ENCODE measurements around the gene NCKAP5L. TPM values are rescaled to one million over a fixed set of nuclear protein-coding genes. Genes with fewer than 3 reads are reported as not detected.

The NCKAP5L gene
- total RNA-seq, 1 donor from 2014 or later = 23.2 TPM

DNA sequence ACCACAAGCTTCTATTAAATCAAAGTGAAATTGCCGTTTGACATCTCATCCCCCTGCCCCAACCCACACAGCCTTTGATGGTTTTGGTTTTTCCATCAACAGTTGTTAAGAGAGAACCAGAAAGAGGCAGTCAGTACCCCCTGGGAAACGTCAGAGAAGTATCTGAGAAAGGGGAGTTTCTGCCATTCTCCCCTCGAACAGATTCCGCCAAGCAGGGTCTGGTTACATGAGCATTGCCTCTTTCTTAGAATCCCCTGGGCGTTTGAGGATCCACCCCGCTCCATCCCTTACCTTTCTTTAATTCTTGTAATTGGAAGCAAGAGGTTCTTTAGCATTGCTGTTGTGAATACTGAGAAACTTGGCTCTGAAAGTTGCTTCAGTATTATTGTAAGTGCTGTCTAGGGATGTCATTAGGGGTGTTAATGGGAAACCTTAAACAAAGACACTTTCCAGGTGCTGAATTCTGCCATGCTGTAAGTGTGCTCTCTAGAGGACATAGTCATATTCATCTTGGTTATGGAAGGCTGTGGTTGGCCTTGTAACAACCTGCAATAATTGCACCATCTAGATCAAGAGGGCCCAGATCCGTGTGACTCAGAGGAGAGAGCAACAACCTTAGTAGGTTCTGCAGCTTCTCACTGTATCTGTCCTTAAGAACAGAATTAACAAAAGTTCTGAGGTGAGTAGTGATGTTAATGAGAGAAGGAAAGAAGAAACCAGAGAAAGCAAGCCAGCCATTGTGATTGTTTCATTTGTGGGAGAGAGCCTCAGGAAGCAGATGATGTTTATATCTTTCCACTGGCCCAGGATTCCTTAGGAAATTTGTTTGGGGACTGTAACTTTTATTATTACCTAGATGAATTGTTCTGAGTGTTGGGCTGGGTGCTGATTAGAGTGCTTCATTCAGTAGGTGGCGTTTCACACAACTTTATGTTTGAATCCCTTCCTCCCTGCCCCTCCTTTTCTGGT, 77.9 kb downstream of the NCKAP5L start:
- no peak for DNase-seq
- H3K27me3 ChIP-seq = no peaks in the 10 kb centered on the region
- ATAC-seq = peak; percentile 86
- no peaks in the 10 kb centered on the region for H3K9me3 ChIP-seq
- peaks cover 36% of the 10 kb centered on the region for H3K36me3 ChIP-seq
- peaks cover 64% of the 10 kb centered on the region for H3K4me1 ChIP-seq
- intact Hi-C loops (cut with DNase I) = no loop called here
- no peak overlapping the region for H3K27ac ChIP-seq
- no peak overlapping the region for H3K4me3 ChIP-seq
- TF ChIP-seq, protein P1, sequence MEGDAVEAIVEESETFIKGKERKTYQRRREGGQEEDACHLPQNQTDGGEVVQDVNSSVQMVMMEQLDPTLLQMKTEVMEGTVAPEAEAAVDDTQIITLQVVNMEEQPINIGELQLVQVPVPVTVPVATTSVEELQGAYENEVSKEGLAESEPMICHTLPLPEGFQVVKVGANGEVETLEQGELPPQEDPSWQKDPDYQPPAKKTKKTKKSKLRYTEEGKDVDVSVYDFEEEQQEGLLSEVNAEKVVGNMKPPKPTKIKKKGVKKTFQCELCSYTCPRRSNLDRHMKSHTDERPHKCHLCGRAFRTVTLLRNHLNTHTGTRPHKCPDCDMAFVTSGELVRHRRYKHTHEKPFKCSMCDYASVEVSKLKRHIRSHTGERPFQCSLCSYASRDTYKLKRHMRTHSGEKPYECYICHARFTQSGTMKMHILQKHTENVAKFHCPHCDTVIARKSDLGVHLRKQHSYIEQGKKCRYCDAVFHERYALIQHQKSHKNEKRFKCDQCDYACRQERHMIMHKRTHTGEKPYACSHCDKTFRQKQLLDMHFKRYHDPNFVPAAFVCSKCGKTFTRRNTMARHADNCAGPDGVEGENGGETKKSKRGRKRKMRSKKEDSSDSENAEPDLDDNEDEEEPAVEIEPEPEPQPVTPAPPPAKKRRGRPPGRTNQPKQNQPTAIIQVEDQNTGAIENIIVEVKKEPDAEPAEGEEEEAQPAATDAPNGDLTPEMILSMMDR (IDR thresholded peaks at IDR 0.05) = no peak

DNA sequence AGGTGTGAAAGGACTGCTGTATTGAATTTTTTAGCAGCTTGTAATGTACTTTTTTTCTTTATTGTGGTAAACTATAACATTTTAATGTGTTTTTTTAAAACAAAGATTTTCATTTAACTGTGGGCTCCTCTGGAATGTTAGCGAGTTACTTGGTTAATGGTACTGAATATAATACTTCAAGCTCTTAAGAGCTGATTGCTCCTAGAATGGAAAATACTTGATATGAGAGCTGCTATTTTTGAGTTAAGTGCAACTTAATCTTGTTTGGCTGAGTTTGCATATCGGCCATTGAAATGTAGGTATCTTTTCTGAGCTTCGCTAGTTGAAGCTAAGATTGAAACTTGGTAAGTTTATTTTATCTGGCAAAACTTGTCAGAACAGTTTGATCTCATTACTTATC, 79.4 kb downstream of the NCKAP5L start:
- Histone ChIP-seq H3K4me3 (no peak overlapping the region), H3K27me3 (no peaks in the 10 kb centered on the region), H3K27ac (no peak overlapping the region), H3K36me3 (peaks cover 21% of the 10 kb centered on the region), H3K4me1 (peaks cover 70% of the 10 kb centered on the region), H3K9me3 (no peaks in the 10 kb centered on the region)
- peak; percentile 31 for ATAC-seq
- TF ChIP-seq, protein P1 (IDR thresholded peaks at IDR 0.05) = no peak
- no peak for DNase-seq
- intact Hi-C loops (cut with DNase I) = no loop called here

DNA sequence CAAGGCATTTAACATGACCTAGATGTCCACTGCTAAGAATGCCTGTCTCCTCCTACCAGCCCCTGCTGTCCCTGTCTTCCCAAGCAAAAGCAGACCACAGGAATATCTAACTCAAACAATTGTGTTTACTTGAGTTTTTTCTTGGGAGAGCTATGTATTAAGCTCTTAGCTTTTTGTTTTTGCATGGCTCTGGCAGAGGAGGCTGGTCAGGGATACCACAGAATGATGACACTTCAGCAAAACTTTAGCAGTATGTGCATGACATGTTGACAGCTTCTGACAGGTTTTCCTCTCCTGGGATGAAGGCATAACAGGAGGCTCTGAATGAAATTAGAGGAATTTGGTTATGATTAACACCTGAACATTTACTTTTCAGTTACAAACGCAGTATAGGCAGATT, 79.9 kb downstream of the NCKAP5L start:
- no peaks in the 10 kb centered on the region for H3K27me3 ChIP-seq
- peaks cover 16% of the 10 kb centered on the region for H3K36me3 ChIP-seq
- no peak overlapping the region for H3K27ac ChIP-seq
- peaks cover 70% of the 10 kb centered on the region for H3K4me1 ChIP-seq
- ATAC-seq (no peak), DNase-seq (no peak)
- H3K9me3 ChIP-seq = no peaks in the 10 kb centered on the region
- intact Hi-C loops (cut with DNase I) = no loop called here
- TF ChIP-seq, protein P1 (IDR thresholded peaks at IDR 0.05) = no peak
- H3K4me3 ChIP-seq = no peak overlapping the region

DNA sequence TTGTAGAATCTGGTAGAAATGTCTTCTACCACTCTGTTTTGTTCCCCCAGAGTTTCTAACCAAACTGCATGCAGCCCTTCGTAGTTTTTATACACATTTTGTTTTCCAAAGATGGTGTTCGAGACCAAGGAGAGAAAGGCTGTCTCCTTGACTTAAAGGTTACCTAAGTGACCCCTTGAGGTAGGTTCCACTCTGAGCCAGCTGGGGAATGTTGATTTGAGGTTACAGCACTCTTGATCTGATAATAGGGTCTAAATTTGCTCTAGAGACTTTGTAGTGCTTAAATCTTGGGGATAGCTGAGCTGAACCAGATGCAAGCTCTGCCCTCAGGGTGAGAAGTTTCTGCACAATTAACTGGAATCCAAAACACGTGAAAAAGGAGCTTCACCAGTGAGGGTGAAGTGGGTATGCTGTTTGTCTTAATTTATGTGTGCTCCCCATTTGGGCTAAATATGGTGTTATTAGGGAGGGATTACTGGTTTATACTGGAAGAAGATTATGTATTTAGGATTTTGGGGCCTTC, 83.8 kb downstream of the NCKAP5L start:
- TF ChIP-seq, protein P1 (IDR thresholded peaks at IDR 0.05) = no peak
- H3K9me3 ChIP-seq = no peaks in the 10 kb centered on the region
- no peak for DNase-seq
- no peak overlapping the region for H3K27ac ChIP-seq
- H3K4me1 ChIP-seq = peaks cover 44% of the 10 kb centered on the region
- peaks cover 2% of the 10 kb centered on the region for H3K36me3 ChIP-seq
- no peaks in the 10 kb centered on the region for H3K27me3 ChIP-seq
- no peak for ATAC-seq
- intact Hi-C loops (cut with DNase I) = no loop called here
- no peak overlapping the region for H3K4me3 ChIP-seq

DNA sequence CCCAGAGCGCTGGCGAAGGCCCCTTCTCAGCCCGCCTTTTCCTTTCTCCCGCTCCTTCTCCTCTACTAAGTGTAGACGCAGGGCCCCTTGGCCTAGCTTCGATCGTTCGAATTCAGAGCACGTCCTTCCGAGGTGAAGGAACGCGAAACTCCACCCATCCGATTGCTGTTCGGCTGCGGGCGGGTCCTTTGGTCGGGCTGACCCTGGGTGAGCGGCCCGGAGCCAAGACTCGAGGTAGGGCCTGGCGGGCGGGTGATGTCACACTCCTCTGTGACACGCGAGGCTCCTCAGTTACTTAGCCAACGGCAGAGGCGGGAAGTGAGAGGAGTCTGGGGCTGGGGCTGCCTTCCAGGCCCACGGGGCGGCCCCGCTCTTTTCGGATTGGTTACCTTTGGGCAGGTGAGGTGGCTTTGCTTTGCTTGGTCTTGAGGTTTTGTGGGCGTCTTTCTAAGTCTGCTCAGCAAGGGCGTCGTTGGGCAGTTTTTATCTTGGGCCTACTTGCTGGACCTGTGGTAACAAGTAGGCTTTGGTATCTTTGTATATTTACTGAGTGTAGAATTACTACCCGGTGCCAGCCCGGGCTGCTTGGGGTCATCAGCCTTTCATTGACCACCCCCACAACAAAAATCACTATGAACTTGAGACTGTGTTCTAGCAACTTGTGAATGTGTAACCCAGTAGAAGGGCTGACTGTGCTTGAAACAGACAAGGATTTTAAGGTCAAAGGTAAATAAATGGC, 86.2 kb downstream of the NCKAP5L start:
- DNase-seq (peak; percentile 96), ATAC-seq (peak; percentile 84)
- H3K9me3 ChIP-seq = no peaks in the 10 kb centered on the region
- intact Hi-C loops (cut with DNase I) = no loop called here
- H3K36me3 ChIP-seq = no peaks in the 10 kb centered on the region
- peaks cover 31% of the 10 kb centered on the region for H3K4me1 ChIP-seq
- peak overlapping the region; percentile 98 for H3K27ac ChIP-seq
- H3K27me3 ChIP-seq = no peaks in the 10 kb centered on the region
- peak overlapping the region; percentile 90 for H3K4me3 ChIP-seq
- TF ChIP-seq, protein P1 (IDR thresholded peaks at IDR 0.05) = no peak

Other genes with a start within 250 kb of the NCKAP5L start
- 0.75 TPM for gene FAM186B, start 222.8 kb downstream of the NCKAP5L start, total RNA-seq
- gene PRPF40B, start 204.9 kb downstream of the NCKAP5L start, total RNA-seq = 19.9 TPM
- 40.3 TPM for gene FMNL3, start 121.0 kb downstream of the NCKAP5L start, total RNA-seq
- gene TMBIM6, start 86.9 kb downstream of the NCKAP5L start, total RNA-seq = 654 TPM
- gene BCDIN3D, start 14.7 kb upstream of the NCKAP5L start, total RNA-seq = 4.9 TPM
- gene FAIM2, start 75.5 kb upstream of the NCKAP5L start, total RNA-seq = 1.2 TPM
- gene AQP2, start 122.3 kb upstream of the NCKAP5L start, total RNA-seq = not detected
- gene AQP5, start 133.5 kb upstream of the NCKAP5L start, total RNA-seq = 14.3 TPM
- gene AQP6, start 144.5 kb upstream of the NCKAP5L start, total RNA-seq = 0.35 TPM
- gene RACGAP1, start 197.1 kb upstream of the NCKAP5L start, total RNA-seq = 10.8 TPM
- 0.35 TPM for gene ASIC1, start 229.2 kb upstream of the NCKAP5L start, total RNA-seq